Karpas-422 (cell line): ENCODE measurements around the gene TPSG1. TPM values are rescaled to one million over a fixed set of nuclear protein-coding genes. Genes with fewer than 3 reads are reported as not detected.

Experiments
- DNase-seq: peaks from one replicate; pipeline ENCODE4 v3.0.0-alpha.2; 2015
- H2AFZ ChIP-seq: fragments of 200-600 bp; sonication (generic); 2 replicates; pipeline ENCODE4 v1.6.1; 2014; ENCODE audit warnings: antibody characterized with exemption, low read length, mixed read lengths
- H3K27ac ChIP-seq: fragments of 200-600 bp; sonication (generic); 2 replicates; pipeline ENCODE4 v1.5.1; 2014; ENCODE audit warnings: mild to moderate bottlenecking, low read length, moderate library complexity
- H3K27me3 ChIP-seq: fragments of 200-600 bp; sonication (generic); 2 replicates; pipeline ENCODE4 v1.6.1; 2014; ENCODE audit warnings: low read length, mixed read lengths
- H3K36me3 ChIP-seq: fragments of 200-600 bp; sonication (generic); 2 replicates; pipeline ENCODE4 v1.6.1; 2014; ENCODE audit warnings: low read length, mixed read lengths; ENCODE audit not compliant: insufficient read depth
- H3K4me1 ChIP-seq: fragments of 200-600 bp; sonication (generic); 2 replicates; pipeline ENCODE4 v1.6.1; 2014; ENCODE audit warnings: mild to moderate bottlenecking, low read length, mixed read lengths
- H3K4me2 ChIP-seq: fragments of 200-600 bp; sonication (generic); 2 replicates; pipeline ENCODE4 v1.6.1; 2014; ENCODE audit warnings: low read length, low read depth, mild to moderate bottlenecking; ENCODE audit not compliant: poor library complexity, severe bottlenecking
- H3K4me3 ChIP-seq: fragments of 200-600 bp; sonication (generic); 2 replicates; pipeline ENCODE4 v1.5.1; 2014; ENCODE audit warnings: mild to moderate bottlenecking, antibody characterized with exemption, low read length, mixed read lengths
- H3K79me2 ChIP-seq: fragments of 200-600 bp; sonication (generic); 2 replicates; pipeline ENCODE4 v1.6.1; 2014; ENCODE audit warnings: mild to moderate bottlenecking, low read length, mixed read lengths
- H3K9ac ChIP-seq: fragments of 200-600 bp; sonication (generic); 2 replicates; pipeline ENCODE4 v1.6.0; 2014; ENCODE audit warnings: low read length
- H3K9me2 ChIP-seq: fragments of 200-600 bp; sonication (generic), shearing (Covaris generic); replicated peaks from 2 replicates; pipeline ENCODE4 v1.6.0; 2014; ENCODE audit warnings: mild to moderate bottlenecking, low read length, moderate library complexity; ENCODE audit not compliant: insufficient read depth
- H3K9me3 ChIP-seq: fragments of 300-700, 200-600 bp; sonication (generic); 2 replicates; pipeline ENCODE4 v1.6.1; 2014; ENCODE audit warnings: low read length, mixed read lengths
- H4K20me1 ChIP-seq: fragments of 200-600 bp; sonication (generic); 2 replicates; pipeline ENCODE4 v1.6.1; 2014; ENCODE audit warnings: mild to moderate bottlenecking, antibody characterized with exemption, low read length, low read depth; ENCODE audit not compliant: insufficient read depth
- total RNA-seq: library from RNA; depleted of rRNA; stranded (reverse); fragments of >200 nt; shearing (Covaris generic); gene quantifications from 2 replicates; pipeline ENCODE4 v1.2.3, GENCODE V29; 2014; ENCODE audit warnings: low replicate concordance

The TPSG1 gene
- total RNA-seq, 1 experiment from 2014 or later, result not detected

DNA sequence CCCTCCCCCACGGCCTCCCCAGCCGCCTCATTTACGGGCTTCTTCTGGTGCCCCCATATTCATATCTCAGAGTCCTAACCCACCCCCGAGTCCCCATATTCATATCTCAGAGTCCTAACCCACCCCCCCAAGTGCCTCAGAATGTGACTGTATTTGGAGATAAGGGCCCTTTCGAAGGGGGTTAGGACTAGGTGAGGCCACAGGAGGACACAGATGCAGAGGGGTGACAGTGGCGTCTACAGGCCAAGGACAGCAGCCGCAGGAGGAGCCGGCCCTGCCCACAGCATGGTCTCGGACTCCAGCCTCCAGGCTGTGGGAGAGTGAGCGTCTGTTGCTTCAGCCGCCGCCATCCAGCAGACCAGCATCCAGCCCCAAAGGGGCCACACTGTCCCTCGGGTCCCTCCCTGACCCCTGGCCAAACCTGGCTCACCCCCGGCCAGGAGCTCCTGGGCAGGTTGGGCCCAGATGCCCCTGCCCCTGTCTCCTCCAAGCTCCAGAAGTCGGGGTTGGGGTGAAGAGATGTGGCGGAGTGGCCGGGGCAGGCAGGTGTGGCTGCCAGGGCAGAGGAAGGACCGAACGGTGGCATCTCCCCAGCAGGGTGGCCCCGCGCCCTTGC lies 46.7 kb downstream of the TPSG1 start:
- Histone ChIP-seq H3K9me3 (no peaks in the 10 kb centered on the region), H3K27me3 (no peaks in the 10 kb centered on the region), H3K4me1 (no peaks in the 10 kb centered on the region), H3K27ac (no peak overlapping the region), H3K4me3 (no peak overlapping the region), H3K79me2 (no peaks in the 10 kb centered on the region), H3K4me2 (no peak overlapping the region), H4K20me1 (0 out of 2 replicates have a peak, but pooled peaks cover 4% of the 10 kb centered on the region), H3K9me2 (no peaks in the 10 kb centered on the region), H2AFZ (no peak overlapping the region), H3K9ac (no peak overlapping the region), H3K36me3 (no peaks in the 10 kb centered on the region)
- no peak for DNase-seq

DNA sequence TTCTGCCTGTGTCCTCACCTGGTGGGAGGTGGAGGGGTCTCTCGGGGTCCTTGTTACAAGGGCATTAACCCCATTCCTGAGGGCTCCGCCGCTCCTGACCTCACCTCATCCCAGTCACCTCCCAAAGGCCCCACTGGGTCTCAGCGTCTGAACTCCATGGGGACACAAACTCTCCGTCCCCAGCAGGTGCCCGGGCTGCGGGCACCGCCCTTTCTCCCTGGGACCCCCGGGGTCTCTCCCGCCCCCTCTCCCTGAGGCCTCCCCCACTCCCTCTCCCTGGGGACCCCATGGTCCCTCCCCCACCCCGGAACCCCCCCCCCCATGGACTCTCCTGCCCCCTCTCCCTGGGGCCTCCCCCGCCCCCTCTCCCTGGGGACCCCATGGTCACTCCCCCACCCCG lies 47.3 kb downstream of the TPSG1 start:
- Histone ChIP-seq H3K36me3 (no peaks in the 10 kb centered on the region), H3K4me1 (no peaks in the 10 kb centered on the region), H3K27ac (no peak overlapping the region), H3K9me2 (no peaks in the 10 kb centered on the region), H3K4me2 (no peak overlapping the region), H3K4me3 (no peak overlapping the region), H2AFZ (no peak overlapping the region), H3K79me2 (no peaks in the 10 kb centered on the region), H4K20me1 (0 out of 2 replicates have a peak, but pooled peaks cover 4% of the 10 kb centered on the region), H3K9me3 (no peaks in the 10 kb centered on the region), H3K27me3 (no peaks in the 10 kb centered on the region), H3K9ac (no peak overlapping the region)
- no peak for DNase-seq

DNA sequence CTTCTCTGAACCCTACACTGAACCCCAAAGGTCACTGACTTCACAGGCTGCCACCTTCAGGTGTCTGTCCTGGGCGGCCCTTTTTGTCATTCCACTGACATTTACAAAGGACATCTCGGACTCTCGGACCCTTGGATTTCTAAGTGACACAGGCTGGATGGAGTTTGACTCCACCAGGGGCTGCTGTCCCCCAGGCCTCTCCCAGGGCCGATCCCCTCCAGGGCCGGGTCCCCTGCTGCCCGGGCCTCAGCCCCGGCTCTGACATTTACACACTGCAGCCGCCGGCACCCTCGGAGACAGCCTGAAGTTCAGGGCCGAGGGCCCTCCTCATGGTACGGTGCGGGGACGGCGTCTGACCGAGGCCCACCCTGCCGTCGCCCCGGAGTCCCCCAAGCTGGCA lies 48.0 kb downstream of the TPSG1 start:
- no peaks in the 10 kb centered on the region for H3K9me2 ChIP-seq
- H3K27ac ChIP-seq, result no peak overlapping the region
- H2AFZ ChIP-seq, result no peak overlapping the region
- no peak overlapping the region for H3K9ac ChIP-seq
- H3K4me3 ChIP-seq, result no peak overlapping the region
- H3K36me3 ChIP-seq, result no peaks in the 10 kb centered on the region
- no peak for DNase-seq
- H3K79me2 ChIP-seq, result no peaks in the 10 kb centered on the region
- H3K4me2 ChIP-seq, result no peak overlapping the region
- H4K20me1 ChIP-seq, result 0 out of 2 replicates have a peak, but pooled peaks cover 4% of the 10 kb centered on the region
- no peaks in the 10 kb centered on the region for H3K27me3 ChIP-seq
- H3K9me3 ChIP-seq, result no peaks in the 10 kb centered on the region
- no peaks in the 10 kb centered on the region for H3K4me1 ChIP-seq

DNA sequence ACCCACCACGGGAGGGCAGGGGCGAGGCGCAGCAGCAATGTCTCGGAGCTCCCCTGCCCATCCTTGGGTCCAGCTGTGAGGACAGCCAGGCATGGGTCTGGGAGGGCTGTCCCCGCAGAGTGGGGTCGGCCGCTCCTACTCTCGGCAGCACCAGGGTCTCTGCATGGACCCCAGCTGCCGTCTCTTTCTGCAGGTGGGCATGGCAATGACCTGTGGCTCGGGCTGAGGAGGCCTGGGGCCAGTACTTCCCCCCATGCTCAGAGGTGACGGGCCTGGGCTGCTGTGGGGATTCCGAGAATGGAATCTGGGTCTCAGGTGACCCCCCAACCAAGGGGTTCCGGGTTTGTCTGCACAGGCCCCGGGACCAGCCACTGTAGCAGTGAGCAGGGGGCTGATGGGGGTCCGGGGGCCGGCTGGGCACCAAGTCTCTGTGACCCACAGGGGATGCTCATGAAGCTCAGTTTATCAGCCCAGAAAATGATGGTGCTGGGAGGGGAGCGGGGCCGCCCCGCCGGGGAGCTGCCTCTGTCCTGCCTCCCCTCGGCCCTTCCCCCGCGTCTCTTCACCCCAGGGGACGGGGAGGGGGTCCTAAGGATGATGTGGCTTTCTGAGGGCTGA lies 48.7 kb downstream of the TPSG1 start:
- H4K20me1 ChIP-seq, result 0 out of 2 replicates have a peak, but pooled peaks cover 4% of the 10 kb centered on the region
- H3K9me3 ChIP-seq, result no peaks in the 10 kb centered on the region
- H3K4me2 ChIP-seq, result no peak overlapping the region
- no peaks in the 10 kb centered on the region for H3K36me3 ChIP-seq
- no peaks in the 10 kb centered on the region for H3K79me2 ChIP-seq
- H3K4me3 ChIP-seq, result no peak overlapping the region
- DNase-seq, result no peak
- no peaks in the 10 kb centered on the region for H3K4me1 ChIP-seq
- H3K9me2 ChIP-seq, result no peaks in the 10 kb centered on the region
- no peak overlapping the region for H3K27ac ChIP-seq
- no peak overlapping the region for H3K9ac ChIP-seq
- no peak overlapping the region for H2AFZ ChIP-seq
- H3K27me3 ChIP-seq, result no peaks in the 10 kb centered on the region

DNA sequence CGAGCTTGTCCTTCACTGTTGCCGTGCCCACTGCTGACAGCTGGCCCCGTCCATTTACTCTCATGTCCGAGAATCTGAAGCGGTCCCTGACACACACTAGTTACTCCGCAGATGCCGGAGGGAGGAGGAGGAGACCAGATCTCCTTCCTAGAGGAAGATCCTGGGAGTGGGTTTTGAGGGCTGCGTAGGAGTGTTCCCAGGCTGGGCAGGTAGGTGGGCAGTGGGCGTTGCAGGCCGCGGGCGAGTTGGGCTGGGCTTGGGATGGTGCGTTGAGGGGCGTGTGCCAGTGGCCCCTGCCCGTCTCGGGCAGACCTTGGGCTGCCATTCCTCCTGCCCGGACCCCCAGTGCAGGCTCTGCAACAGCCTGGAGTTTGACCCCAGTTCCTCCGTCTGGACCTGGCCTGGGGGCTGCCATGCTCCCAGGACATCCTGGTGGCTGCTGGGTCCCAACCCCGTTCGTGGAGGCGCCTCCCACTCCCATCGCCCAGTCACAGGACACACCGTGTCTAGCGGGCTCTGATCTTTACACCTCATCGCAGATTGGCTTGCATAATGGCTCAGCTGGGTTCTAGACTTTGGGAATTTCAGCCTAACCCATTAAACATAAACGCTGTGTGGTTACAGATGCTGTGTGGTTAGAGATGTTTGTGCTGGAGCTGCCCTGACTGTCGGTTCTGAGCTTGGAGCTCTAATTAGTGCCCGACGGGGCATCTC lies 49.3 kb downstream of the TPSG1 start:
- Histone ChIP-seq H3K27ac (no peak overlapping the region), H4K20me1 (0 out of 2 replicates have a peak, but pooled peaks cover 4% of the 10 kb centered on the region), H3K9ac (no peak overlapping the region), H2AFZ (no peak overlapping the region), H3K79me2 (no peaks in the 10 kb centered on the region), H3K9me2 (no peaks in the 10 kb centered on the region), H3K27me3 (no peaks in the 10 kb centered on the region), H3K4me1 (no peaks in the 10 kb centered on the region), H3K4me3 (no peak overlapping the region), H3K9me3 (no peaks in the 10 kb centered on the region), H3K36me3 (no peaks in the 10 kb centered on the region), H3K4me2 (no peak overlapping the region)
- no peak for DNase-seq

DNA sequence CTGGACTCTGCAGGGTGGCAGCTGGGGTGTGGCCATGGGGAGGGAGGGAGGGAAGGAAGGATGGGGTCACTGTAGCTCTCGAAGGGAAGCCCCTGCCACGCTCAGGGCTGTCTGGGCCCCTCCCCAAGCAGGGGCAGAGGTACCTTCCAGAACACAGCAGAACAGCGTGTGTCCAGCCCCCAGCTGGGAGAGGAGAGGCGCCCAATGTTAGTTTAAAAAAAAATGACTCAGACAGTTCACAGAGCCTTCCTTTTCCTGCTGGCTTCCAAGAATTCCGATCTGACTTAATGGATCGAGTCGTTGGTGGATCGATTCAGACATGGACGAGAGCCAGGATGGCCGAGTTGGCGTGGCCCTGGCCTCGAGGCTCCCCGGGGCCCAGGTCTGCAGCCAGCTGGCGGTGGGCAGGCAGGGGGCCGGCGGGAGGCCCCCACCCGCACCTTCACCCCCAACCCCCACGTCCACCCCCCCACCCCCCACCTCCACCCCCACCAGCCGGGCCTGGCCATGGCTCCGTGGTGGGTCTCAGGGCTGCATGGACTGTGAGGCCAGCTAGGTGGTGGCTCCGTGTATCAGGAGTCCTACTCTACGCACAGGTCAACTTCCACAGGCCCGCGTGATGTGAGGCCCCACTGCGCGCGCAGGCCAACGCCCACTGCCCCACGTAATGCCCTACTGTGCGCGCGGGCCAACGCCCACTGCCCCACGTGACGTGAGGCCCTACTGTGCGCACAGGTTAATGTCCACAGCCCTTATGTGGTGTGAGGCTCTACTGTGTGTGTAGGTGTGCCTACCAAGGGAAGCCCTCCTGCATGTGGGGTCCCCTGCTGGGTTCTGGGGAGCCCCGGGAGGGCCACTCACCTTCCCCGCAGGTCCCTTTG lies 50.4 kb downstream of the TPSG1 start:
- H3K27ac ChIP-seq, result no peak overlapping the region
- no peak overlapping the region for H3K4me2 ChIP-seq
- H3K79me2 ChIP-seq, result no peaks in the 10 kb centered on the region

DNA sequence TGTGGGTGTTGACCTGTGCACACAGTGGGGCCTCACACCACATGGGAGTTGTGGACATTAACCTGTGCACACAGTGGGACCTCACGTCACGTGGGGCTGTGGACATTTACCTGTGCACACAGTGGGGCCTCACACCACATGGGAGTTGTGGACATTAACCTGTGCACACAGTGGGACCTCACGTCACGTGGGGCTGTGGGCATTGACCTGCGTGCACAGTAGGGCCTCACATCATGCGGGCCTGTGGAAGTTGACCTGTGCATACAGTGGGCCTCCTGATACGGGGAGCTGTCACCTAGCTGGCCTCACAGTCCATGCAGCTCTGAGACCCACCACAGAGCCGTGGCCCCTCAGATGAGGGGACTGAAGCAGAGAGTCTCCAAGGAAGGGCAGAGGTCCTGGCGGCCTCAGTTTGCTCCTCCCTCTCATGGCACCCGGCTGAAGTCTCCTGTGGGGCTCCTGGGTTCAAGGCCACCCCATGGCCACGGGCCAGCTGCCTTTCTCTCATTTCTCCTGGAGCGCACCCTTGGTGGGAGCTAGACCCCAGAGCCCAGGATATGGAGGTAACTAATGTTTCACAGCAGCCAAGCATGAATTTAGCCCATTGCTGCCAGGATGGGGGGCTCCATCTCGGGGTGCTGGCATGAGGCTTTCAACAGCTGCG lies 51.1 kb downstream of the TPSG1 start:
- H3K4me1 ChIP-seq, result no peaks in the 10 kb centered on the region
- no peaks in the 10 kb centered on the region for H3K9me3 ChIP-seq
- H3K9me2 ChIP-seq, result no peaks in the 10 kb centered on the region
- H3K4me3 ChIP-seq, result no peak overlapping the region
- H3K4me2 ChIP-seq, result no peak overlapping the region
- no peak for DNase-seq
- no peaks in the 10 kb centered on the region for H3K79me2 ChIP-seq
- no peaks in the 10 kb centered on the region for H3K27me3 ChIP-seq
- H3K9ac ChIP-seq, result no peak overlapping the region
- no peaks in the 10 kb centered on the region for H3K36me3 ChIP-seq
- 0 out of 2 replicates have a peak, but pooled peaks cover 4% of the 10 kb centered on the region for H4K20me1 ChIP-seq
- H3K27ac ChIP-seq, result no peak overlapping the region
- H2AFZ ChIP-seq, result no peak overlapping the region

More for the DNA sequence above, 50.4 kb downstream of the TPSG1 start:
- no peak for DNase-seq
- Histone ChIP-seq H2AFZ (no peak overlapping the region), H3K4me3 (no peak overlapping the region), H3K4me1 (no peaks in the 10 kb centered on the region), H3K9me2 (no peaks in the 10 kb centered on the region), H4K20me1 (0 out of 2 replicates have a peak, but pooled peaks cover 4% of the 10 kb centered on the region), H3K9me3 (no peaks in the 10 kb centered on the region), H3K36me3 (no peaks in the 10 kb centered on the region), H3K27me3 (no peaks in the 10 kb centered on the region), H3K9ac (no peak overlapping the region)
